HCT116 (cell line): ENCODE data around the gene LYST. TPM values are rescaled to one million over a fixed set of nuclear protein-coding genes. Genes with fewer than 3 reads are reported as not detected.

Experiments used
- ATAC-seq: fragments of 200-7000 bp; cut with Tn5 transposase; 2 replicates; pipeline ENCODE4 v1.9.1; 2020; ENCODE audit warnings: mild to moderate bottlenecking, moderate library complexity
- BruUV-seq: library from RNA; stranded (reverse); fragments of 400-500 nt; replicated peaks from 2 replicates; lab custom pipeline; 2021; lab: Mats Ljungman, UMichigan
- CTCF ChIA-PET: fragments of 300-600 bp; sonication (Branson Sonifier 250); formaldehyde crosslinking; loops from one replicate; lab custom pipeline; 2021; ENCODE audit warnings: antibody characterized with exemption; lab: Charles Lee
- POLR2A ChIA-PET: fragments of 300-600, 350-600 bp; sonication (Branson Sonifier 250); formaldehyde crosslinking; loops from one replicate; lab custom pipeline; 2021; ENCODE audit warnings: antibody characterized with exemption; lab: Charles Lee
- RAD21 ChIA-PET, 2 experiments: fragments of 300-600 bp; sonication (Branson Sonifier 250); formaldehyde crosslinking; loops; one replicate each; lab custom pipeline; 2023; ENCODE audit warnings: low total read pairs in 2 of 2; ENCODE audit not compliant: uncharacterized antibody in 2 of 2, unreplicated experiment in 2 of 2, low non-redundant PET in 1 of 2; lab: Charles Lee
- DNase-seq: peaks from one replicate; pipeline ENCODE4 v3.0.0-alpha.2; 2010; ENCODE audit warnings: low read depth, low spot score
- H2AFZ ChIP-seq: fragments of 200-600 bp; shearing (Covaris generic), sonication (generic); 2 replicates; pipeline ENCODE4 v1.6.1; 2017; ENCODE audit warnings: low read depth, mixed run types, mixed read lengths, antibody characterized with exemption, low read length; ENCODE audit not compliant: poor library complexity, severe bottlenecking
- H3K27ac ChIP-seq: 2 replicates; pipeline ENCODE4 v1.5.1; 2012; ENCODE audit warnings: low read depth, low read length
- H3K27me3 ChIP-seq: fragments of 200-600 bp; sonication (generic); 2 replicates; pipeline ENCODE4 v1.6.1; 2016; ENCODE audit warnings: mixed run types, low read length, mixed read lengths; ENCODE audit not compliant: insufficient read depth
- H3K36me3 ChIP-seq, 2 experiments: fragments of 200-500 bp in 1 of 2; fragments of 200-600 bp in 1 of 2; sonication (Bioruptor generic) in 1 of 2; sonication (generic) in 1 of 2; 2 replicates each; pipeline versions ENCODE4 v1.5.1 to v1.6.1; 2014 to 2016; ENCODE audit warnings: low read length in 2 of 2, inconsistent platforms in 1 of 2, mixed read lengths in 1 of 2, mixed run types in 1 of 2; ENCODE audit not compliant: insufficient read depth in 2 of 2, control insufficient read depth in 1 of 2
- H3K4me1 ChIP-seq, 2 experiments: fragments of 200-600 bp in 1 of 2; sonication (generic) in 1 of 2; 2 replicates each; pipeline versions ENCODE4 v1.5.1 to v1.6.1; 2012 to 2017; ENCODE audit warnings: low read length in 2 of 2, inconsistent platforms in 1 of 2, mild to moderate bottlenecking in 1 of 2, mixed read lengths in 1 of 2, mixed run types in 1 of 2, moderate library complexity in 1 of 2; ENCODE audit not compliant: insufficient read depth in 2 of 2, control insufficient read depth in 1 of 2
- H3K4me2 ChIP-seq: fragments of 200-600 bp; sonication (generic); 2 replicates; pipeline ENCODE4 v1.6.1; 2017; ENCODE audit warnings: mixed run types, low read length, mixed read lengths
- H3K4me3 ChIP-seq, 2 experiments: fragments of 200-600 bp in 1 of 2; sonication (generic) in 1 of 2; replicated peaks in 1 of 2; 2 replicates each; pipeline ENCODE4 v1.5.1; 2011 to 2016; ENCODE audit warnings: low read length in 2 of 2, control low read depth in 1 of 2, low read depth in 1 of 2, mild to moderate bottlenecking in 1 of 2, mixed read lengths in 1 of 2, mixed run types in 1 of 2
- H3K79me2 ChIP-seq: fragments of 200-600 bp; sonication (generic); 2 replicates; pipeline ENCODE4 v1.6.1; 2017; ENCODE audit warnings: mild to moderate bottlenecking, mixed run types, low read length, moderate library complexity, mixed read lengths; ENCODE audit not compliant: insufficient read depth
- H3K9ac ChIP-seq: fragments of 200-600 bp; sonication (generic); 2 replicates; pipeline ENCODE4 v1.6.1; 2016; ENCODE audit warnings: low read length, mixed read lengths
- H3K9me2 ChIP-seq: fragments of 200-600 bp; sonication (generic), shearing (Covaris generic); 2 replicates; pipeline ENCODE4 v1.6.1; 2017; ENCODE audit warnings: mixed run types, mild to moderate bottlenecking, moderate library complexity; ENCODE audit not compliant: insufficient read depth
- H3K9me3 ChIP-seq, 2 experiments: fragments of 200-500 bp in 1 of 2; fragments of 200-600 bp in 1 of 2; sonication (Bioruptor generic) in 1 of 2; sonication (generic) in 1 of 2; 2 replicates each; pipeline ENCODE4 v1.6.1; 2014 to 2017; ENCODE audit warnings: low read length in 2 of 2, mixed read lengths in 2 of 2, inconsistent platforms in 1 of 2, low read depth in 1 of 2, mild to moderate bottlenecking in 1 of 2, mixed run types in 1 of 2, moderate library complexity in 1 of 2; ENCODE audit not compliant: control insufficient read depth in 1 of 2, insufficient read depth in 1 of 2
- H4K20me1 ChIP-seq: fragments of 200-600 bp; sonication (generic), shearing (Covaris generic); 2 replicates; pipeline ENCODE4 v1.6.1; 2017; ENCODE audit warnings: mixed run types, mild to moderate bottlenecking, moderate library complexity; ENCODE audit not compliant: insufficient read depth
- CBX3 ChIP-seq: IDR thresholded peaks from 2 replicates; pipeline ENCODE4 v1.6.1; 2012; ENCODE audit warnings: low read depth
- CEBPB ChIP-seq: IDR thresholded peaks from 2 replicates; pipeline ENCODE4 v1.6.1; 2012; ENCODE audit warnings: low read depth
- EGR1 ChIP-seq: IDR thresholded peaks from 2 replicates; pipeline ENCODE4 v1.6.1; 2012; ENCODE audit warnings: low read depth
- EZH2 ChIP-seq: fragments of 200-600 bp; sonication (generic); IDR thresholded peaks from 2 replicates; pipeline ENCODE4 v1.6.1; 2017; ENCODE audit warnings: antibody characterized with exemption, mixed run types
- EZH2phosphoT487 ChIP-seq: fragments of 200-600 bp; IDR thresholded peaks from 2 replicates; pipeline ENCODE4 v1.6.1; 2018; ENCODE audit warnings: antibody characterized with exemption, borderline replicate concordance
- FOSL1 ChIP-seq: IDR thresholded peaks from 2 replicates; pipeline ENCODE4 v1.6.1; 2012; ENCODE audit warnings: low read depth
- JUND ChIP-seq: IDR thresholded peaks from 2 replicates; pipeline ENCODE4 v1.6.1; 2012
- POLR2A ChIP-seq: IDR thresholded peaks from 2 replicates; pipeline ENCODE4 v1.7.0; 2011; ENCODE audit warnings: borderline replicate concordance; ENCODE audit not compliant: insufficient read depth, insufficient read length; ENCODE audit errors: extremely low read depth
- POLR2AphosphoS5 ChIP-seq: IDR thresholded peaks from 2 replicates; pipeline ENCODE4 v1.6.1; 2011; ENCODE audit warnings: mild to moderate bottlenecking, low read depth, low read length, moderate library complexity
- RAD21 ChIP-seq: IDR thresholded peaks from 2 replicates; pipeline ENCODE4 v1.6.1; 2012; ENCODE audit warnings: low read depth, mild to moderate bottlenecking
- SIN3A ChIP-seq: IDR thresholded peaks from 2 replicates; pipeline ENCODE4 v1.6.1; 2012; ENCODE audit warnings: low read depth
- SP1 ChIP-seq: IDR thresholded peaks from 2 replicates; pipeline ENCODE4 v1.6.1; 2012; ENCODE audit warnings: low read depth
- SRF ChIP-seq: IDR thresholded peaks from 2 replicates; pipeline ENCODE4 v1.6.1; 2012; ENCODE audit warnings: low read depth
- TCF7L2 ChIP-seq: IDR thresholded peaks from 2 replicates; pipeline ENCODE4 v1.7.0; 2011; ENCODE audit warnings: borderline replicate concordance, inconsistent platforms; ENCODE audit not compliant: insufficient read depth, insufficient read length; ENCODE audit errors: extremely low read depth
- YY1 ChIP-seq: IDR thresholded peaks from 2 replicates; pipeline ENCODE4 v1.6.1; 2011; ENCODE audit warnings: low read length, low read depth, moderate library complexity, mild to moderate bottlenecking; ENCODE audit not compliant: insufficient replicate concordance; ENCODE audit errors: extremely low read depth
- ZFX ChIP-seq: fragments of 450-650 bp; IDR thresholded peaks from 2 replicates; pipeline ENCODE4 v1.6.1; 2017
- ZNF274 ChIP-seq: fragments of 200-500 bp; sonication (Bioruptor generic); IDR thresholded peaks from 2 replicates; pipeline ENCODE4 v1.6.1; 2014; ENCODE audit warnings: mild to moderate bottlenecking, low read depth, low read length, inconsistent platforms
- intact Hi-C: fragments of 100-400 bp; cut with micrococcal nuclease; formaldehyde crosslinking; loops from 2 replicates; pipeline ENCODE4 v1.10.0; 2022
- total RNA-seq: library from RNA; stranded (reverse); gene quantifications from one replicate; pipeline ENCODE4 v1.2.1, GENCODE V29; 2021; ENCODE audit not compliant: unreplicated experiment
- TF ChIP-seq, protein P1 (sequence below): IDR thresholded peaks from 2 replicates; pipeline ENCODE4 v1.6.1; 2011; ENCODE audit warnings: mild to moderate bottlenecking, low read length, moderate library complexity; ENCODE audit not compliant: insufficient replicate concordance; ENCODE audit errors: extremely low read depth
- TF ChIP-seq, protein P2 (sequence below): IDR thresholded peaks from 2 replicates; pipeline ENCODE4 v1.6.1; 2012

The LYST gene
- total RNA-seq, 1 experiment from 2014 or later: 6.6 TPM

DNA sequence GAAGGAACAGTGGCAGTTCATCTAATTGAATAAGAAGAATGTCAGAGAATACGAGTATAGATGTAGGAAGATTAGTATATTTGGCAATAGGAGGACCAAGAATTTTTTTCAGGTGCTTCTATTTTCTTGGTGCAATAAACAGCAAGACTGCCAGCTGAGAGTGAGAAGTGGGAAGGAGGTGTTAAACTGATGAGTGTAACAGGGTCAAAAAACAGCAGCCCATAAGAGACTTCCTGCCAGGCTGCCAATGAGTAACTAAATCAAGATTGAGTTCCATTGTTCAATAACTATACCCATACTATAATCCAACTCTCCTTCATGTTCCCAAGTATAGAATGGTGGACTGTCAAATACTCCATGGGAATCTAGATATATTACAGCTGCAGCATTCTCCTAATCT lies 28.7 kb downstream of the LYST start:
- H3K9me2 ChIP-seq: no peaks in the 10 kb centered on the region
- no peaks in the 10 kb centered on the region for H3K36me3 ChIP-seq
- H3K4me1 ChIP-seq: peaks cover 0 to 3% of the 10 kb centered on the region in 2 experiments; a peak in 1 of 4 replicates
- no peak overlapping the region for H3K4me3 ChIP-seq
- H3K9me3 ChIP-seq: no peaks in the 10 kb centered on the region
- H3K27ac ChIP-seq: no peak overlapping the region
- TF ChIP-seq EZH2 (no peak), SIN3A (no peak), SRF (no peak), CEBPB (no peak)
- intact Hi-C loops: no loop called here
- no peaks in the 10 kb centered on the region for H4K20me1 ChIP-seq
- no peak overlapping the region for H3K9ac ChIP-seq
- no peak overlapping the region for H3K4me2 ChIP-seq
- H3K79me2 ChIP-seq: no peaks in the 10 kb centered on the region
- DNase-seq (no peak), ATAC-seq (no peak)
- POLR2A ChIA-PET: no interaction called here
- BruUV-seq: no TSS peak
- H2AFZ ChIP-seq: no peak overlapping the region
- H3K27me3 ChIP-seq: no peaks in the 10 kb centered on the region
- CTCF ChIA-PET: no interaction called here
- RAD21 ChIA-PET: no interaction called here

DNA sequence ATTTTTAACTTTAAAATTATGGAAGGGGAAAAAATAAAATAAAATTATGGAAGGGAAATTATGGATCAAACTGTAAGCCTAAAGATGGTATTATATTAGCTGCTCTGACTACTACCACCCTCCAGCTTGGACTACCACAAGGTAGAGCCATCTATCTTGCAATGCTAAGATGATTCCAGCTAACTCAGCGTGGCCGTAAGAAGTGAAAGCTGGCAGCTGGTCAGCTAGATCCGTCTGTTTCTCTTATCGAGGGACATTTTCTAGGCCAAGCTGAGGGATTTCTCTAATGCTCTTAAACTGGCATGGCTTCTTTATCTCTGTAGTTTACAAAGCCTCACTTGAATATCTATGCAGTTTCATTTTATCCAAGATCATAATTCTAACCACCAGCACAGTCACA lies 31.5 kb downstream of the LYST start:
- no peak overlapping the region for H3K4me2 ChIP-seq
- BruUV-seq: no TSS peak
- ChIA-PET POLR2A (no interaction called here), RAD21 (no interaction called here), CTCF (interaction anchor here (1.3 to 2.4 kb wide), 2 partner anchors 8 to 9 kb away, joined by 3 to 10 read pairs; no protein-coding TSS in a partner anchor)
- H3K27ac ChIP-seq: no peak overlapping the region
- intact Hi-C loops: no loop called here
- no peak overlapping the region for H3K4me3 ChIP-seq
- H3K27me3 ChIP-seq: no peaks in the 10 kb centered on the region
- H3K9me3 ChIP-seq: no peaks in the 10 kb centered on the region
- no peaks in the 10 kb centered on the region for H3K9me2 ChIP-seq
- H3K36me3 ChIP-seq: no peaks in the 10 kb centered on the region
- peaks cover 0 to 10% of the 10 kb centered on the region in 2 experiments; a peak in 2 of 4 replicates for H3K4me1 ChIP-seq
- ATAC-seq: no peak
- no peaks in the 10 kb centered on the region for H3K79me2 ChIP-seq
- DNase-seq: no peak
- no peak overlapping the region for H2AFZ ChIP-seq
- H4K20me1 ChIP-seq: no peaks in the 10 kb centered on the region
- H3K9ac ChIP-seq: no peak overlapping the region
- no peak for TF ChIP-seq FOSL1
- no peak for TF ChIP-seq JUND
- TF ChIP-seq POLR2AphosphoS5: no peak
- no peak for TF ChIP-seq ZFX
- no peak for TF ChIP-seq EZH2phosphoT487
- TF ChIP-seq EGR1: no peak
- no peak for TF ChIP-seq POLR2A
- TF ChIP-seq ZNF274: no peak
- no peak for TF ChIP-seq YY1
- no peak for TF ChIP-seq TCF7L2
- TF ChIP-seq, protein P1, sequence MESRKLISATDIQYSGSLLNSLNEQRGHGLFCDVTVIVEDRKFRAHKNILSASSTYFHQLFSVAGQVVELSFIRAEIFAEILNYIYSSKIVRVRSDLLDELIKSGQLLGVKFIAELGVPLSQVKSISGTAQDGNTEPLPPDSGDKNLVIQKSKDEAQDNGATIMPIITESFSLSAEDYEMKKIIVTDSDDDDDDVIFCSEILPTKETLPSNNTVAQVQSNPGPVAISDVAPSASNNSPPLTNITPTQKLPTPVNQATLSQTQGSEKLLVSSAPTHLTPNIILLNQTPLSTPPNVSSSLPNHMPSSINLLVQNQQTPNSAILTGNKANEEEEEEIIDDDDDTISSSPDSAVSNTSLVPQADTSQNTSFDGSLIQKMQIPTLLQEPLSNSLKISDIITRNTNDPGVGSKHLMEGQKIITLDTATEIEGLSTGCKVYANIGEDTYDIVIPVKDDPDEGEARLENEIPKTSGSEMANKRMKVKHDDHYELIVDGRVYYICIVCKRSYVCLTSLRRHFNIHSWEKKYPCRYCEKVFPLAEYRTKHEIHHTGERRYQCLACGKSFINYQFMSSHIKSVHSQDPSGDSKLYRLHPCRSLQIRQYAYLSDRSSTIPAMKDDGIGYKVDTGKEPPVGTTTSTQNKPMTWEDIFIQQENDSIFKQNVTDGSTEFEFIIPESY: no peak
- no peak for TF ChIP-seq SP1
- no peak for TF ChIP-seq CBX3
- TF ChIP-seq RAD21: no peak
- TF ChIP-seq, protein P2, sequence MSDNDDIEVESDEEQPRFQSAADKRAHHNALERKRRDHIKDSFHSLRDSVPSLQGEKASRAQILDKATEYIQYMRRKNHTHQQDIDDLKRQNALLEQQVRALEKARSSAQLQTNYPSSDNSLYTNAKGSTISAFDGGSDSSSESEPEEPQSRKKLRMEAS: no peak
